IPS-18a (cell line): ENCODE results near the gene ADH4.

Source experiments
- H3K27ac ChIP-seq: one replicate; pipeline ENCODE4 v1.5.1; 2013; ENCODE audit warnings: low read length
- H3K27me3 ChIP-seq: one replicate; pipeline ENCODE4 v1.6.1; 2013; ENCODE audit warnings: mild to moderate bottlenecking, low read length; ENCODE audit not compliant: control insufficient read depth, insufficient read depth
- H3K36me3 ChIP-seq: one replicate; pipeline ENCODE4 v1.6.1; 2013; ENCODE audit warnings: low read depth, low read length; ENCODE audit not compliant: control insufficient read depth
- H3K4me1 ChIP-seq: one replicate; pipeline ENCODE4 v1.6.1; 2013; ENCODE audit warnings: low read depth, low read length; ENCODE audit not compliant: control insufficient read depth
- H3K4me3 ChIP-seq: one replicate; pipeline ENCODE4 v1.5.1; 2013; ENCODE audit warnings: low read length
- H3K9ac ChIP-seq: one replicate; pipeline ENCODE4 v1.6.1; 2013; ENCODE audit warnings: mild to moderate bottlenecking, low read length, moderate library complexity
- H3K9me3 ChIP-seq: one replicate; pipeline ENCODE4 v1.6.1; 2013; ENCODE audit warnings: low read depth, low read length; ENCODE audit not compliant: control insufficient read depth

ADH4 gene

DNA sequence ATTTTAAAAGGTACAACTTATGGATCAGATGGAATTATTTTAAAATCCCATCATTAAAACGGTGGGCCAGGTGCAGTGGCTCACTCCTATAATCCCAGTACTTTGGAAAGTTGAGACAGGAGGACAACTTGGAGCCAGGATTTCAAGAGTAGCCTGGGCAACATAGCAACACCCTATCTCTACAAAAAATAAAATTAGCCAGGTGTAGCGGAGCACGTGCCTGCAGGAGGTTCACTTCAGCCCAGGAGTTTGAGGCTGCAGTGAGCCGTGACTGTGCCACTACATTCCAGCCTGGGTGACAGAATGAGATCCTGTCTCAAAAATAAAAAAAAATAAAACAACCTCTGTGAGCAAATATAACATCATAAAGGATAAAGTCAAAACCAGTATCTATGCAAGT is 66.9 kb downstream of the ADH4 start:
- Histone ChIP-seq H3K4me1 (no peaks in the 10 kb centered on the region), H3K27me3 (no peaks in the 10 kb centered on the region), H3K36me3 (peaks cover 92% of the 10 kb centered on the region), H3K27ac (no peak overlapping the region), H3K9me3 (no peaks in the 10 kb centered on the region), H3K9ac (no peak overlapping the region), H3K4me3 (no peak overlapping the region)

DNA sequence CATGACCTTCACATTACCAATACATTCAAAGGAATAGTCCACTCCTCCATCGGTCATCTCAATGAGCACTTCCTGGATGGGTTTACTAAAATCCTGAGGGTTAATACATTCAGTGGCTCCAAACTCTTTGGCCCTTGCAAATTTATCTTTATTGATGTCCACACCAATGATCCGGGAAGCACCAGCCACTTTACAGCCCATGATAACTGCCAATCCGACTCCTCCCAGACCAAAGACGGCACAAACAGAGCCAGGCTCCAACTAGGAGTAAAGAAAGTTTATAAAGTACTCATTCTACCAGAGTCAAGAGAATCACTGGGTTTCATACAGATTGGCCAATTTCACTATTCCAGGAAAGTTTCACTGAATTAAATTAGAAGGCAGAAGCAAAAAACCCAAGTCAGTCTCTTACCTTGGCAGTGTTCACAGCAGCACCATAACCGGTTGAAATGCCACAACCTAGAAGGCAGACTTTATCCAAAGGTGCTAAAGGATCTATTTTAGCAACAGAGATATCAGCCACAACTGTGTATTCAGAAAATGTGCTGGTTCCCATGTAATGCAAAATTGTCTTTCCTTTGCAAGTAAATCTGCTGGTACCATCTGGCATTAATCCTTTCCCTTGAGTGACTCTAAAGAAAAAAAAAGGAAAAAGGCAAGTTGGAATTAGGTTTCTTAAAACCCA is 67.7 kb downstream of the ADH4 start:
- H3K9ac ChIP-seq = no peak overlapping the region
- H3K9me3 ChIP-seq = no peaks in the 10 kb centered on the region
- H3K27ac ChIP-seq = no peak overlapping the region
- no peaks in the 10 kb centered on the region for H3K27me3 ChIP-seq
- H3K4me3 ChIP-seq = no peak overlapping the region
- peaks cover 92% of the 10 kb centered on the region for H3K36me3 ChIP-seq
- no peaks in the 10 kb centered on the region for H3K4me1 ChIP-seq

DNA sequence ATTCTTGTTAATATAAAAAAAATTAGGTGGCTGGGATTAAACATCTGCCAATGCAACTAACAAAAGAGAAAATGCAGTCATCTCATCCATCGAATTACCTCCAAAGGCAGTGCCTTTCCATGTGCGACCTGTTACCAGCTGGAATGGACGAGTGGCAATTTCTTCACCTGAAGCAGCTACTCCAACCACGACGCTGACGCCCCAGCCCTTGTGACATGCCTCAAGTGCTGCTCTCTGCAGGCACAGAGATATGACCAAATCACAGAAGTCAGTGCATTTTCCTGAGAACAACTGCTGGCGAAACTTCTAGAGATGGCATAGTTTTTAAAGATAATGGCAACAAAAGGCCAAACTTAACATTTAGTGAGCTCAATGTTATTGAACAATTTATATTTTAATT is 69.3 kb downstream of the ADH4 start:
- Histone ChIP-seq H3K9me3 (no peaks in the 10 kb centered on the region), H3K27me3 (no peaks in the 10 kb centered on the region), H3K4me1 (no peaks in the 10 kb centered on the region), H3K27ac (no peak overlapping the region), H3K9ac (no peak overlapping the region), H3K4me3 (no peak overlapping the region), H3K36me3 (peaks cover 88% of the 10 kb centered on the region)
